Cardiac fibroblast (primary cell): ENCODE data around the gene SLC15A2.

Experiments used
- DNase-seq, 2 donors: peaks; one replicate each; pipeline versions ENCODE4 v3.0.0 to v3.0.0-alpha.2; 2010; ENCODE audit warnings: low read depth in 2 of 2
- H3K4me3 ChIP-seq, 2 donors: replicated peaks in 1 of 2; 1 replicate in 1 of 2; 2 replicates in 1 of 2; pipeline ENCODE4 v1.5.1; 2011; ENCODE audit warnings: low read depth in 2 of 2, low read length in 2 of 2, mild to moderate bottlenecking in 2 of 2, moderate library complexity in 1 of 2
- TF ChIP-seq, protein P1 (sequence below): IDR thresholded peaks from one replicate; pipeline ENCODE4 v1.5.1; 2011; ENCODE audit warnings: low read depth, mild to moderate bottlenecking, low read length, inconsistent platforms

SLC15A2 gene

GRCh38 chr3:121895736-121896135 is 1.5 kb downstream of the SLC15A2 start:
- no peak overlapping the region for H3K4me3 ChIP-seq
- no peak for DNase-seq
- TF ChIP-seq, protein P1, sequence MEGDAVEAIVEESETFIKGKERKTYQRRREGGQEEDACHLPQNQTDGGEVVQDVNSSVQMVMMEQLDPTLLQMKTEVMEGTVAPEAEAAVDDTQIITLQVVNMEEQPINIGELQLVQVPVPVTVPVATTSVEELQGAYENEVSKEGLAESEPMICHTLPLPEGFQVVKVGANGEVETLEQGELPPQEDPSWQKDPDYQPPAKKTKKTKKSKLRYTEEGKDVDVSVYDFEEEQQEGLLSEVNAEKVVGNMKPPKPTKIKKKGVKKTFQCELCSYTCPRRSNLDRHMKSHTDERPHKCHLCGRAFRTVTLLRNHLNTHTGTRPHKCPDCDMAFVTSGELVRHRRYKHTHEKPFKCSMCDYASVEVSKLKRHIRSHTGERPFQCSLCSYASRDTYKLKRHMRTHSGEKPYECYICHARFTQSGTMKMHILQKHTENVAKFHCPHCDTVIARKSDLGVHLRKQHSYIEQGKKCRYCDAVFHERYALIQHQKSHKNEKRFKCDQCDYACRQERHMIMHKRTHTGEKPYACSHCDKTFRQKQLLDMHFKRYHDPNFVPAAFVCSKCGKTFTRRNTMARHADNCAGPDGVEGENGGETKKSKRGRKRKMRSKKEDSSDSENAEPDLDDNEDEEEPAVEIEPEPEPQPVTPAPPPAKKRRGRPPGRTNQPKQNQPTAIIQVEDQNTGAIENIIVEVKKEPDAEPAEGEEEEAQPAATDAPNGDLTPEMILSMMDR: no peak

DNA sequence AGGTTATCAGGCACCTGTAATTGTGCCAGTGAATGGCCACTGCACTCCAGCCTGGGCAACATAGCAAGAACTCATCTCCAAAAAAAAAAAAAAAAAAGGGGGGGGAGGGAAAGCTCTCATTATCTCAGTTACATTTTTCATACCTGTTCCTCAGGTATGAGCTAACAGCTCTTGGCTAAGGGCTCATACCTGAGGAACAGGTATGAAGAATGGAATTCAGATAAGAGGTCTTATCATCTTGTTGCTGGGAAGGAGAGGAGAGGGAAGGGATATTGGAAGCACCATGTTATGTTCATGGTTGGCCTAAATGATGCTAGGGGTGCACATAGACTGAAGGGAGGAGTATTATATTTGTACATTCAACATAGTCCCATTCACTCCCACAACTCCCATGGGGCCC is 2.6 kb downstream of the SLC15A2 start:
- no peak for DNase-seq
- no peak overlapping the region for H3K4me3 ChIP-seq
- TF ChIP-seq, protein P1: no peak

DNA sequence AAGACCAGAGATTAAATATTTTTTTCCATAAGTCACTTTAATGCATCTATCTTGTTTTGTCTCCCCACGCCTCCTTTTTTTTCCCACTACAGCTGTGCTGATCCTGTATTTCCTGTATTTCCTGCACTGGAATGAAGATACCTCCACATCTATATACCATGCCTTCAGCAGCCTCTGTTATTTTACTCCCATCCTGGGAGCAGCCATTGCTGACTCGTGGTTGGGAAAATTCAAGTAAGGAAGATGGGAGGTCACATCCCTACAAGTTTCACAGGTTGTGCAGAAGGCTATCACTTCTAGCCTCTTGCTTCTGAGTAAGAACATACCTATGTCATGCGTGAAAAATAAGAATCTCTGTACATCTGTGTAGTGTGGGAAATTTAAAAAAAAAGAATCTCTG is 3.1 kb downstream of the SLC15A2 start:
- DNase-seq: no peak
- TF ChIP-seq, protein P1: no peak
- no peak overlapping the region for H3K4me3 ChIP-seq

DNA sequence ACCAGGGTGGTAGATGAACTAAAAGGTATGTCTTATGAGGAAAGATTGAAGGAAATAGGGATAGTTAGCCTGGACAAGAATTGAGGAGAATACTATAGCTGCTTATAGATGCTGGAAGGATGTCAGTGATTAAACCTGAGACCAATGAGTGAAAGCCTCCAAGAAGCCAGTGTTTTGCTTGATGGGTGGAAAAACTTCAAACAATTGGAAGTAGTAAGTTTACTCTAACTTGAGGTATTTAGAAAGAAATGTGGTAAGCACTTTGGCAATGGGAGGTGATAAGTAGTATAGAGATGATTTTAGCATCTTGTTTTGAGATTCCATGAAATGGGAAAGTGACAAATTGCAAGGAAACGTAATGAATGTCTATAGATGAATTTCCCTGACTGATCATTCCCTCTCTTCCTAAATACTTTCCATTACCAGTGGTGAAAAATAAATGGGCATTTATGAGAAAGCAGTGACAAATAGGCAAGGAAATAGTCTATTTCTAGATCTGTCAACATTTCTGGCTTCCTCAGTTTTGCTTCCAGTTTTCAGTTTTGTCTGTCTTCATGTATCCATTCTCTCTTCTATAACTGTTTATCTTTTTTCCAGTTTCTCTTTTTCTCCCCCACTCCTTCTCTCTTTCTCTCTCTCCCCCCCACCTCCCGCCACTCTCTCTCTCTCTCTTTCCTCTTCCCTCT is 19.2 kb downstream of the SLC15A2 start:
- no peak for DNase-seq
- no peak overlapping the region for H3K4me3 ChIP-seq
- TF ChIP-seq, protein P1: no peak

- no peak overlapping the region for H3K4me3 ChIP-seq
- no peak for DNase-seq
- TF ChIP-seq, protein P1: no peak
Observed at GRCh38 chr3:121914081-121914998, 20.1 kb downstream of the SLC15A2 start.

- no peak for DNase-seq
- TF ChIP-seq, protein P1: no peak
- H3K4me3 ChIP-seq: no peak overlapping the region
Observed at GRCh38 chr3:121916189-121916588, 22.0 kb downstream of the SLC15A2 start.
